Activated CD8-positive, alpha-beta T cell treated with anti-CD3 and anti-CD28 coated beads for 36 hours (primary cell): ENCODE results near the gene PDE5A. TPM values are rescaled to one million over a fixed set of nuclear protein-coding genes. Genes with fewer than 3 reads are reported as not detected.

Experiments used
- ATAC-seq: fragments of 200-7000 bp; cut with Tn5 transposase; one replicate; pipeline ENCODE4 v1.10.0; 2021; ENCODE audit warnings: mild to moderate bottlenecking, moderate library complexity
- CTCF ChIA-PET: fragments of 350-600 bp; sonication (Branson Sonifier 250); formaldehyde crosslinking; loops from one replicate; lab custom pipeline; 2021; ENCODE audit warnings: antibody characterized with exemption; lab: Charles Lee
- POLR2A ChIA-PET: fragments of 350-600 bp; sonication (Branson Sonifier 250); formaldehyde crosslinking; loops from one replicate; lab custom pipeline; 2021; ENCODE audit warnings: antibody characterized with exemption; lab: Charles Lee
- DNase-seq: peaks from one replicate; pipeline ENCODE4 v3.0.0-alpha.2; 2020
- H3K27ac Mint-ChIP-seq: one replicate; pipeline ENCODE4 v1.8.0; 2021; ENCODE audit warnings: mild to moderate bottlenecking, mixed read lengths
- H3K27me3 Mint-ChIP-seq: one replicate; pipeline ENCODE4 v1.8.0; 2021; ENCODE audit warnings: mixed read lengths
- H3K36me3 Mint-ChIP-seq: one replicate; pipeline ENCODE4 v1.8.0; 2021; ENCODE audit warnings: low read depth, mixed read lengths
- H3K4me1 Mint-ChIP-seq: one replicate; pipeline ENCODE4 v1.8.0; 2021; ENCODE audit warnings: low read depth, mixed read lengths
- H3K4me3 Mint-ChIP-seq: one replicate; pipeline ENCODE4 v1.8.0; 2021; ENCODE audit warnings: mild to moderate bottlenecking, moderate library complexity, mixed read lengths
- H3K9me3 Mint-ChIP-seq: one replicate; pipeline ENCODE4 v1.8.0; 2021; ENCODE audit warnings: mixed read lengths
- CTCF ChIP-seq: fragments of 200-600 bp; IDR thresholded peaks from one replicate; pipeline ENCODE4 v1.8.0; 2022; ENCODE audit warnings: antibody characterized with exemption, mild to moderate bottlenecking
- intact Hi-C: fragments of 100-400 bp; cut with micrococcal nuclease; formaldehyde crosslinking; loops from one replicate; pipeline ENCODE4 v1.10.0; 2022
- total RNA-seq, 2 experiments: library from RNA; stranded (reverse); gene quantifications; one replicate each; pipeline ENCODE4 v1.2.3, GENCODE V29; 2021

The PDE5A gene
- total RNA-seq, 2 experiments from 2014 or later, result 0.22 to 0.32 TPM

GRCh38 chr4:119501740-119502139 is 126.9 kb downstream of the PDE5A start:
- Mint-ChIP-seq H3K27ac (no peak overlapping the region), H3K4me1 (no peaks in the 10 kb centered on the region), H3K27me3 (no peaks in the 10 kb centered on the region), H3K9me3 (no peaks in the 10 kb centered on the region), H3K4me3 (no peak overlapping the region), H3K36me3 (peaks cover 13% of the 10 kb centered on the region)
- intact Hi-C loops, result no loop called here
- POLR2A ChIA-PET, result no interaction called here
- no peak for TF ChIP-seq CTCF
- no peak for DNase-seq
- CTCF ChIA-PET, result no interaction called here
- no peak for ATAC-seq

- no peak overlapping the region for H3K4me3 Mint-ChIP-seq
- H3K9me3 Mint-ChIP-seq, result no peaks in the 10 kb centered on the region
- POLR2A ChIA-PET, result no interaction called here
- CTCF ChIA-PET, result no interaction called here
- H3K4me1 Mint-ChIP-seq, result no peaks in the 10 kb centered on the region
- intact Hi-C loops, result no loop called here
- no peak overlapping the region for H3K27ac Mint-ChIP-seq
- peaks cover 27% of the 10 kb centered on the region for H3K36me3 Mint-ChIP-seq
- DNase-seq, result no peak
- no peak for TF ChIP-seq CTCF
- no peaks in the 10 kb centered on the region for H3K27me3 Mint-ChIP-seq
- ATAC-seq, result no peak
Measured at GRCh38 chr4:119498527-119498926, 130.1 kb downstream of the PDE5A start.

GRCh38 chr4:119493886-119494285 is 134.7 kb downstream of the PDE5A start:
- ChIA-PET CTCF (interaction anchor here (1.0 to 1.9 kb wide), 4 partner anchors 180 to 468 kb away, joined by 3 to 6 read pairs (median 4); no protein-coding TSS in a partner anchor), POLR2A (no interaction called here)
- H3K4me3 Mint-ChIP-seq, result no peak overlapping the region
- H3K27ac Mint-ChIP-seq, result no peak overlapping the region
- ATAC-seq, result no peak
- intact Hi-C loops, result no loop called here
- H3K27me3 Mint-ChIP-seq, result no peaks in the 10 kb centered on the region
- DNase-seq, result no peak
- peaks cover 16% of the 10 kb centered on the region for H3K36me3 Mint-ChIP-seq
- no peaks in the 10 kb centered on the region for H3K4me1 Mint-ChIP-seq
- no peak for TF ChIP-seq CTCF
- H3K9me3 Mint-ChIP-seq, result no peaks in the 10 kb centered on the region

GRCh38 chr4:119493419-119493818 is 135.2 kb downstream of the PDE5A start:
- CTCF ChIA-PET, result interaction anchor here (1.0 to 1.9 kb wide), 4 partner anchors 179 to 468 kb away, joined by 3 to 6 read pairs (median 4); no protein-coding TSS in a partner anchor
- TF ChIP-seq CTCF, result no peak
- H3K27ac Mint-ChIP-seq, result no peak overlapping the region
- no peaks in the 10 kb centered on the region for H3K27me3 Mint-ChIP-seq
- H3K4me1 Mint-ChIP-seq, result no peaks in the 10 kb centered on the region
- POLR2A ChIA-PET, result no interaction called here
- H3K36me3 Mint-ChIP-seq, result peaks cover 16% of the 10 kb centered on the region
- H3K4me3 Mint-ChIP-seq, result no peak overlapping the region
- intact Hi-C loops, result no loop called here
- DNase-seq (no peak), ATAC-seq (no peak)
- H3K9me3 Mint-ChIP-seq, result no peaks in the 10 kb centered on the region

GRCh38 chr4:119490335-119490734 is 138.3 kb downstream of the PDE5A start:
- POLR2A ChIA-PET, result no interaction called here

More at GRCh38 chr4:119490335-119490734, 138.3 kb downstream of the PDE5A start:
- Mint-ChIP-seq H3K4me3 (no peak overlapping the region), H3K9me3 (no peaks in the 10 kb centered on the region), H3K36me3 (peaks cover 10% of the 10 kb centered on the region), H3K27me3 (no peaks in the 10 kb centered on the region), H3K27ac (no peak overlapping the region), H3K4me1 (no peaks in the 10 kb centered on the region)
- TF ChIP-seq CTCF, result no peak
- CTCF ChIA-PET, result interaction anchor here (1.0 kb wide), 1 partner anchor 449 kb away, joined by 3 read pairs; no protein-coding TSS in a partner anchor
- intact Hi-C loops, result no loop called here
- DNase-seq (no peak), ATAC-seq (no peak)
